HG02610 (cell line): ENCODE measurements around the gene XCR1.

Experiments
- ATAC-seq: cut with Tn5 transposase; IDR thresholded peaks from one replicate; pipeline ENCODE4 v1.9.1; 2021; ENCODE audit warnings: mild to moderate bottlenecking, moderate library complexity; ENCODE audit not compliant: unreplicated experiment

XCR1 gene

GRCh38 chr3:45984331-45985312, 42.7 kb downstream of the XCR1 start:
- ATAC-seq = no peak

GRCh38 chr3:45983770-45984169, 43.5 kb downstream of the XCR1 start:
- no peak for ATAC-seq

GRCh38 chr3:45981346-45982074, 45.8 kb downstream of the XCR1 start:
- no peak for ATAC-seq

- no peak for ATAC-seq
Measured at GRCh38 chr3:45980819-45981218, 46.5 kb downstream of the XCR1 start.

GRCh38 chr3:45980229-45980813, 47.0 kb downstream of the XCR1 start:
- ATAC-seq = no peak

- no peak for ATAC-seq
Measured at GRCh38 chr3:45979378-45979777, 47.9 kb downstream of the XCR1 start.

- no peak for ATAC-seq
Measured at GRCh38 chr3:45978006-45978761, 49.1 kb downstream of the XCR1 start.

- ATAC-seq = no peak
Measured at GRCh38 chr3:45976191-45977091, 50.8 kb downstream of the XCR1 start.

GRCh38 chr3:45975686-45976085, 51.6 kb downstream of the XCR1 start:
- ATAC-seq = no peak

- no peak for ATAC-seq
Measured at GRCh38 chr3:45974686-45975085, 52.6 kb downstream of the XCR1 start.

- ATAC-seq = no peak
Measured at GRCh38 chr3:45972534-45973402, 54.5 kb downstream of the XCR1 start.

- no peak for ATAC-seq
Measured at GRCh38 chr3:45969953-45970352, 57.3 kb downstream of the XCR1 start.

- ATAC-seq = no peak
Measured at GRCh38 chr3:45969116-45969515, 58.2 kb downstream of the XCR1 start.

- no peak for ATAC-seq
Measured at GRCh38 chr3:45968706-45969105, 58.6 kb downstream of the XCR1 start.

- ATAC-seq = no peak
Measured at GRCh38 chr3:45968149-45968548, 59.1 kb downstream of the XCR1 start.

GRCh38 chr3:45967724-45968123, 59.6 kb downstream of the XCR1 start:
- no peak for ATAC-seq
